HPDE6-E6E7 (cell line): ENCODE results near the gene ANKS1B.
"Not testable (repeated sequence)": the region's sequence is repeated elsewhere in the genome, so short reads cannot be mapped to it uniquely, and the experiment has no call there.

Experiments used
- DNase-seq: peaks from one replicate; pipeline ENCODE4 v3.0.0; 2011; ENCODE audit warnings: missing footprints; ENCODE audit errors: extremely low spot score

ANKS1B gene

GRCh38 chr12:99706736-99707473, 277.8 kb downstream of the ANKS1B start:
- no peak for DNase-seq

GRCh38 chr12:99704458-99704857, 280.3 kb downstream of the ANKS1B start:
- DNase-seq = no peak

- DNase-seq = no peak
Observed at GRCh38 chr12:99704036-99704435, 280.7 kb downstream of the ANKS1B start.

- DNase-seq = no peak
Observed at GRCh38 chr12:99700032-99700431, 284.7 kb downstream of the ANKS1B start.

GRCh38 chr12:99695050-99695449, 289.7 kb downstream of the ANKS1B start:
- no peak for DNase-seq

- no peak for DNase-seq
Observed at GRCh38 chr12:99686142-99686541, 298.6 kb downstream of the ANKS1B start.

GRCh38 chr12:99680276-99680675, 304.5 kb downstream of the ANKS1B start:
- DNase-seq = no peak

- no peak for DNase-seq
Observed at GRCh38 chr12:99670635-99671034, 314.1 kb downstream of the ANKS1B start.

GRCh38 chr12:99658671-99659349, 325.9 kb downstream of the ANKS1B start:
- DNase-seq = no peak

GRCh38 chr12:99649551-99649950, 335.2 kb downstream of the ANKS1B start:
- no peak for DNase-seq

- DNase-seq = no peak
Observed at GRCh38 chr12:99648183-99648582, 336.6 kb downstream of the ANKS1B start.

- no peak for DNase-seq
Observed at GRCh38 chr12:99647453-99647852, 337.3 kb downstream of the ANKS1B start, which contains the start of gene GARIN6. Gene GARIN6 (plus strand): TSS chr12:99647753. CDS start chr12:99648175, 422 bp downstream.

- no peak for DNase-seq
Observed at GRCh38 chr12:99644629-99645028, 340.1 kb downstream of the ANKS1B start.

GRCh38 chr12:99627459-99627858, 357.3 kb downstream of the ANKS1B start:
- no peak for DNase-seq

GRCh38 chr12:99624591-99624990, 360.1 kb downstream of the ANKS1B start:
- not testable (repeated sequence) for DNase-seq

GRCh38 chr12:99620159-99620479, 364.6 kb downstream of the ANKS1B start:
- DNase-seq = no peak

- DNase-seq = no peak
Observed at GRCh38 chr12:99619389-99620158, 365.2 kb downstream of the ANKS1B start.

GRCh38 chr12:99618657-99619056, 366.1 kb downstream of the ANKS1B start:
- no peak for DNase-seq

- DNase-seq = no peak
Observed at GRCh38 chr12:99611599-99611998, 373.1 kb downstream of the ANKS1B start.

- no peak for DNase-seq
Observed at GRCh38 chr12:99611117-99611516, 373.6 kb downstream of the ANKS1B start.

- DNase-seq = no peak
Observed at GRCh38 chr12:99609455-99610181, 375.1 kb downstream of the ANKS1B start.

GRCh38 chr12:99600388-99600787, 384.3 kb downstream of the ANKS1B start:
- DNase-seq = no peak
